ENCODE data around the gene COL9A3. TPM values are rescaled to one million over a fixed set of nuclear protein-coding genes. Genes with fewer than 3 reads are reported as not detected.

COL9A3 gene
- total RNA-seq, result 3.1 and 7.0 TPM in 2 replicates

DNA sequence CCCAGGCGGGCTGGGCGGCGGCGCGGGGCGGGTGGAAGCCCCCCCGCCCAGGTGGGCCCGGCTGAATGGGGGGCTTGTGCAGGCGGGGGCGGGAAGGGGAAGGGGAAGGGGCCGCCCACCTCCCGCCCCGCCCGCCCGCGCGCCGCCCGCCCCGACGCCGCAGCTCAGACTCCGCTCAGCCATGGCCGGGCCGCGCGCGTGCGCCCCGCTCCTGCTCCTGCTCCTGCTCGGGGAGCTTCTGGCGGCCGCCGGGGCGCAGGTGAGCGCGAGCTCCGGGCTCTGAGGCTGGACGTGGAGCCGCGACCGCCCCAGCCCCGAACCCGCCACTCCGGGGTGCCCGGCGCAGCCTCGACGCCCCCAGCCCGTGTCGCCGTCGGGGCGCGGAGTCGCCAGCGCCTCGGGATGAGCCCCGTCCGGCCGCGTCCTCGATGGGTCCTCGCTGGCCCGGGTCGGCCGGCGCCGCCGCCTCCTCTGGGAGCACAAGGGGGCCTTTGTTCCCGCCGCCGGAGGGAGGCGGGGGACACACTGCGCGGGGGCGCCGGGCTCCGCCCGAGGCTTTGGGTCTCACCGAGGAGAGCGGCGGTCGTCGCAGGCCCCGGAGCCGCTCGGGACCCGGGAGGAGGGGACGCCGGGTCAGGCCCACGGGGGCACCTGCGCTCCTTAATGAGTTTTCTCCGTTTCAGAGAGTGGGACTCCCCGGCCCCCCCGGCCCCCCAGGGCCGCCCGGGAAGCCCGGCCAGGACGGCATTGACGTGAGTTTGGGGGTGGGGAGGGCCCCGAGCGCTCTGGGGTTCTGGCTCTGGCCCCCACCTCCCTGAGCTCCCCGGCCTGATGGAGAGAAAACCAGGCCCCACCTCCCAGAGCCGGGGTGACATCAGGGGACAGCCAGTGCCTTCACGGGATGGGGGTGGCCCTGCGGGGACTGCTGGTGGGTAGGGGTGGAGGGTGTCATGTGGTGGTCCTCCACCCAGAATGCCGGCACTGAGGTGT, at the start of gene COL9A3:
Gene COL9A3 (plus strand): TSS at position 167 of the 990 bp plus-strand sequence. CDS start 15 bp downstream, at position 182.

DNA sequence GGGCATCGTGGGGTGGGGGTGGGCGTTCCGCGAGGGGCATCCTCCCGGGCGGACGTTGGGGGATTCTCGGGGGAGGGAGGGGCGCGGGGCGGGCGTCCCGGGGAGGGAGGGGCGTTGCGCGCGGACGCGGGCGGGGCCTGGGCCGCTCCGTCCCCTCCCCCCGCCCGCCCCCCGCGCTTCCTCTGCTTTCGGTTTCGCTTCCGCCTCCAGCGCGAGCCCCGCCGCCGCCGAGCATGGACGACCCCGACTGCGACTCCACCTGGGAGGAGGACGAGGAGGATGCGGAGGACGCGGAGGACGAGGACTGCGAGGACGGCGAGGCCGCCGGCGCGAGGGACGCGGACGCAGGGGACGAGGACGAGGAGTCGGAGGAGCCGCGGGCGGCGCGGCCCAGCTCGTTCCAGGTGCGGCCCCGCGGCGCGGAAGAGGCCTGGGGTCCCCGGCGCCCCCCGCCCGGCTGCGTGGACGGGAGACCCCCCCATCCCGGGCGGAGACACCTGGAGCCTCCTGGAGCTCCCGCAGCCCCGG, 12.2 kb upstream of the COL9A3 start, which contains the start of gene OGFR:
Gene OGFR (plus strand): TSS at position 209 of the 528 bp plus-strand sequence. CDS start 25 bp downstream, at position 234.

DNA sequence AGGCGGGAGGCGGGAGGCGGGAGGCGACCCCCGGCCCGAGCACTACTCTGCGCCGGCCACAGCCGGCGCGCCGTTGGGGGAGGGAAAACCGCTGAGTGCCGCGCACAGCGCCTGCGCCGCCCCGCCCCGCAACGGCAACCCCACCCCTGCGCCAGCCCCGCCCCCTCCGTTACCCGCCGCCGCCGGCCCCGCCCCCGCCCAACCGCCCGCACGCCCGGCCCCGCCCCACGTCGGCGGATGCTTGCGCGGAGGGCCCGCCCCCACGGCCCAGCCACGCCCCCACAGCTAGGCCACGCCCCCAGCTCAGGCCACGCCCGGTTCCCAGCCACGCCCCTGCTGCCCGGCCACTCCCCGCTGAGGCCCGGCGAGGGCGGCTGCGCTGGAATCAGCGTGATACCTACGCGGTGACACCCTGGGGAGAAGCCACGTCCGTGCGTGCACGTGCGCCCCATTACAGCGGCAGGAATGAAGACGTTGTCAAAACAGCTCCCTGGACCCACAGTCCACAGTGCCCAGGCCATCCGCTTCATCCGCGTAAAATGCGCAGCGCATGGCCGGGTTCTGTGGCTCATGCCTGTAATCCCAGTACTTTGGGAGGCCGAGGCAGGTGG, 45.0 kb downstream of the COL9A3 start, which contains the start of gene TCFL5:
Gene TCFL5 (minus strand): TSS at position 97 of the 611 bp plus-strand sequence. CDS start 152 bp downstream, outside the sequence.

Small RNA genes within 50 kb of the gene (small RNA-seq; reads per million reads assigned to genes)
- not detected for gene DPH3P1

Other genes starting within 250 kb of the COL9A3 start
- gene SLCO4A1, start 174.5 kb upstream of the COL9A3 start, total RNA-seq, result 15.7 and 36.3 TPM in 2 replicates
- 0.11 TPM in 1 of 2 replicates, not detected in the other for gene NTSR1, start 108.2 kb upstream of the COL9A3 start, total RNA-seq
- 15.7 and 18.8 TPM in 2 replicates for gene MRGBP, start 20.6 kb upstream of the COL9A3 start, total RNA-seq
- 28.3 and 31.1 TPM in 2 replicates for gene OGFR, start 12.2 kb upstream of the COL9A3 start, total RNA-seq
- gene TCFL5, start 44.8 kb downstream of the COL9A3 start, total RNA-seq, result 9.0 and 10.2 TPM in 2 replicates
- gene DIDO1, start 109.5 kb downstream of the COL9A3 start, total RNA-seq, result 44.4 and 47.2 TPM in 2 replicates
- 42.7 and 59.3 TPM in 2 replicates for gene GID8, start 121.1 kb downstream of the COL9A3 start, total RNA-seq
- gene SLC17A9, start 135.7 kb downstream of the COL9A3 start, total RNA-seq, result 23.2 and 25.8 TPM in 2 replicates
- 0.39 TPM in 1 of 2 replicates, not detected in the other for gene BHLHE23, start 189.9 kb downstream of the COL9A3 start, total RNA-seq

Measured in placental epithelial cell (primary cell).